GM19328 (cell line): ENCODE measurements around the gene OR10Z1.

ENCODE experiments used
- ATAC-seq: cut with Tn5 transposase; IDR thresholded peaks from one replicate; pipeline ENCODE4 v1.9.1; 2021; ENCODE audit warnings: mild to moderate bottlenecking, moderate library complexity; ENCODE audit not compliant: unreplicated experiment

Gene OR10Z1, protein sequence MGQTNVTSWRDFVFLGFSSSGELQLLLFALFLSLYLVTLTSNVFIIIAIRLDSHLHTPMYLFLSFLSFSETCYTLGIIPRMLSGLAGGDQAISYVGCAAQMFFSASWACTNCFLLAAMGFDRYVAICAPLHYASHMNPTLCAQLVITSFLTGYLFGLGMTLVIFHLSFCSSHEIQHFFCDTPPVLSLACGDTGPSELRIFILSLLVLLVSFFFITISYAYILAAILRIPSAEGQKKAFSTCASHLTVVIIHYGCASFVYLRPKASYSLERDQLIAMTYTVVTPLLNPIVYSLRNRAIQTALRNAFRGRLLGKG

DNA sequence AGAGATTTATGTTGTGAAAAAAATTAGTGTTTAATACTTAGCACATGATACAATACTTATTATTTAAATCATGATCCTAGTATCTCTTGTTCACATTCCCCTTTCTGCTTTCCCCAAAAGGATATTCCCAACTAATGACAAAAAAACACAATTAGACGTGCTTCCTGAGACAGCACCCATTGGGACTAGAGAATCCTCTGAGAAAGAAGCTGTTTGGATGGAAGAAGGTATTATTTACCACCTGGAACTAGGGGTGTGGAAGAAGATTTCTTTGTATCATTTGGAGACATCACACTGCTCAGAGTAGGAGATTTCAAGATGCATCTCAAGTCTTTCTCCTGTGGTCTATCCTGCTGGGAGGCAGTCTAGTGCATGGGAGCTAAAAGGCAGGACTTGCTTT is at the start of gene OR10Z1:
TSS of gene OR10Z1 (plus strand) at position 301 of the 400 bp plus-strand sequence. CDS start 1,171 bp downstream, outside the sequence.
- ATAC-seq, result no peak

DNA sequence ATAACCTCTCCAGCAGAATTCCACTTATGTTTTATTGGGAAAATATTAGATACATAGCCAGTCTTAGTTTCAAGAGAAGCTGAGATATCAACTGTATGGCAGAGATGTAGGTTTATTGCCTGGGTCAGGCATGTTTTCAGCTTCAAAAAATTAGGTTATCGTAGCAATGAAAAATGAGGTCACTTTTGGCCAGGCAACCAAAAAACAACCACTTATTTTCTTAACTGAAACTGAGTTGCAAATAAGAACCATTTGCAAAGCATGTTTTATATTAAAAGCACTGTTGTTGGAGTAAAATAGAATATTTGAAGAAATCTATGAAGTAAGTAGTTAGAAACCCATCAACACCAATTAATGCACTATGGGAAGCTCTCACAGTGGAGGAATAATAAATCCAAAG is 45.4 kb upstream of the OR10Z1 start:
- no peak for ATAC-seq

DNA sequence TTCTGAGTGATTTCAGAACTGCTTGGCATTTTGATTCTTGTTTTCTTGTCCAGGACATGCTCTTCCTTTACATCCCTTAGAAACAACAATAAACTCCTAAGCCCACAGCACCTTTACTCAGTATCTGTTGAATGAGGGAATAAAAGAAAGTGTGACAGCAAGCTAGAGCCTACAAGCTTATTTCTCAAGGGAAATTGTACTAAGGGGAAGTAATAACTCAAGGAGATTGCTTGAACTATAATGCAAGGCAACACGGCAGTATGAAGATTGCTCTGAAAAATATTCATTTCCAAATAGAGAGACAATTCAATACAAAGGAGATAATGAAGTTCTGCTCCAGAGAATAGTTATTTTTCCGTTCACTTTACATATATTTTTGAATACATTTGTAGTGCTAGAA is 41.2 kb upstream of the OR10Z1 start:
- no peak for ATAC-seq

DNA sequence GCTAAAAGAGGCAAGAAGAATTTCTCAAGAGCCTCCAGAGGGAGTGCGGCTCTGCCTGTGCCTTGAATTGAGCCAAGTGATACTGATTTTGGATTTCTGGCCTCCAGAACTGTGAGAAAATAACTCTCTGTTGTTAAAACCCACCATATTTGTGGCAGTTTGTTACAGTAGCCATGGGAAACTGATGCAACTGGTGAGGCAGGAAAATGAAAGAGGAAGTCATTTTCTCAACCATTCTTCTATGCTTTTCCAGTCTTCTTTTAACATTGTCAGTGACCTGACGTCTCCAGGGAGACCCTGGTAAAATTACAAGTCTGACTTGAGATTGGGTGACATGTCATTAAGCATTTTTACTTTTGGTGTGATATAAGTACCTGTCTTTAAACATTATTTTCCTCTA is 40.5 kb upstream of the OR10Z1 start:
- no peak for ATAC-seq

DNA sequence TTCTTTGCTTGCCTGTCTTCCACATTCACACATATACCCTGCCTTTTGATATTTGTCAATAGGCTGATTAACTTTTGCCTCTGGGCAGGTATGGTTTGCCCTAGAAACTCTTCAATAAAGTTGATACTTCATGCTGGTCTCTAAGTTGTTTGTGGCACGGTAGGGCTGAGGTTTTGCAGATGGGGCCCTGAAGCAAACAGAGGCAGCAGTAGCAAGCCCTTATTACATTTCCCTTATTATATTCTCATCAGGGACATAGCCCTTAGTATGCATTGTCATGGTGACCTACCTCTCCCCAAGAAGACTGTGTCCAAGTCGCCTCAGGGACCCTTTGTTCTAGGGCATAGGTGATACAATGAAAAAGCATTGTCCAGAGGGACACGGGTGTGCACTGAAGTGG is 34.6 kb upstream of the OR10Z1 start, which contains the start of gene OR6P1:
TSS of gene OR6P1 (minus strand) at position 101 of the 400 bp plus-strand sequence. CDS start 6,976 bp downstream, outside the sequence.
- ATAC-seq, result no peak

DNA sequence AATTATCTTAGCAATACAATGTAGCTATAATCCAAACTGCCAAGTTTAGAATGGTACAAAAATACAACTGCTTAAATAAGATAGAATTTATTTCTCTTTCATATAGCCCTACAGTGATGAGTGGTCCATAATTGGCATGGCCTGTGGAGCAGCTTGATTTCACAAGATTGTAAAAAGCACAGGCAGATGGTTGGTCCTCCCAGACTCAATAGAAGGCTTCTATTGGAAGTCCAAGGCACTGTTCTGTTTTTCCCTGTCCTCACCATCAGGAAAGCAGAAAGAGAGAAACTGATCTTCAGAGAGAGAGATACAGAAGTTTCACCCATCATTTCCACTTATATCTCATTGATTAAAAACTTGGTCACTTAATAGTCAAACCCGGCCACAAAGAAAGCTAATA is 32.8 kb upstream of the OR10Z1 start:
- no peak for ATAC-seq

DNA sequence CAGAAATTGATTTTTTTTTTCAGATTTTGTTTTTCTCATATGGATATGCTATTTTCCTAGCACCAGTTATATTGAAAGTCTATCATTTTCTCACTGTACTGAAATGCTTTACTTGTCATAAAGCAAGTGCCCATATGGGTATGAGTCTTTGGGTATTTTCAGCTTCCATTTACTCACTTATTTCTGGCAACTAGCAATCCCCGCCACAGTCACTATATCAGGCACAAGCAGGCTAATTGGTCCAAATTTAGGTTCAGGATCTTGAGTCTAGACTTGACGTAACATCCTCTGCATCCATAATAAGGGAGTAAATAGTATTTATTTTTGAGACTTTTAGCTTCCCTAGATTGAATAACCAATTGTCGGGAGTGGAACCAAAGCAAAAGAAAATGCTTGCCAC is 27.5 kb upstream of the OR10Z1 start:
- ATAC-seq, result no peak

DNA sequence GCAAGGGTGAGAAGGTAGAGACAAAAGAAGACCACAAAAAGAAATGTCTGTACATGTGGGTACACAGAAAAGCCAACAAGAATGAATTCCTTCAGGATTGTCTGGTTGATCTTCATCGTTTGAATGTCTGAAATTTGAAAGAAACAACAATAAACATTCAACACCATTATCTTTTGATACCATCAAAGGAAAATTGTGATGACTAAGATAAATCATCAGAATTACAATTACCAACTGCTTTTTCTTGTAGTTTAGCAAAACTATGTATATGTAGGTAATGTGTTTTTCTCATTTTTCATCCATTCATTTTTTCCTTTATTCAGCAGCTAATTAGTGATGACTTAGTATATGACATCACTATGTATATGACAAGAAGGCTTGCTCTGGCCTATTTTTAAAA is 25.3 kb upstream of the OR10Z1 start, which contains the start of gene OR10X1:
TSS of gene OR10X1 (minus strand) at position 167 of the 400 bp plus-strand sequence. CDS start at position 167, 0 bp downstream.
- ATAC-seq, result no peak

DNA sequence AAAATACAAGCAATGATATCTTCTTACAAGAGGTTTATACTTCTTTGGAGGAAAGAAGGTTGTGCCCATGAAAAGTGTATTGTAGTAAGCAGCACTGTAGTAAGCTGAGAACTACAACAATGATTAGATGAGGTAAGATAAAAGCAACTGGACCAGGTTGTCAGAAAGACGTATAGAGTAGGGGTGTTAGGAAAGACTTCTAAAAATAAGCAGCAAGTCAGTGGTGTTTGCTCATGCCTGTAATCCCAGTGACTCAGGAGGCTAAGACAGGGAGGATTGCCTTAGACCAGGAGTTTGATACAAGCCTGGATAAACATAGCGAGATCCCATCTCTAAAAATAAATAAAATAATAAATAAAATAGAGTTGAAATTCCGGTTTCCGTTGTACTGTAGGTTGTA is 21.1 kb upstream of the OR10Z1 start:
- no peak for ATAC-seq

DNA sequence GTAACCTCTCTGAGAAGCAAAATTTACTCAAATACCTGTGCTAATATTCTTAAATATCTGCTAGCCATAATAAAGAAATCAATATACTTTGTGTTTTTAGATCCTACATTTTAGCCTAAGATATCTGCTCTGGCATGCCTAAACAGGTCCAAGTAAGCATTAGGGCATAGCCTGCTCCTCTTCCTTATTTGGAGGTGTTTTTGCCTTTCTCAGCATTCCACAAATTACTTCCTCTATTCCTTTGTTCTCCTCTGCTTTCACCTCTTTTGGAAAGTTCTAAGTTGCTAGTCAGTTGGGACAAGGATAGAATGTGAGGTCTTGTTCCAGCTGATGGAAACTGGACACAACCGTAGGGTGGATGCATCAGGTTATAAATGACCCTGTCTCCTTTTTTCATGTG is 18.1 kb upstream of the OR10Z1 start:
- ATAC-seq, result no peak

DNA sequence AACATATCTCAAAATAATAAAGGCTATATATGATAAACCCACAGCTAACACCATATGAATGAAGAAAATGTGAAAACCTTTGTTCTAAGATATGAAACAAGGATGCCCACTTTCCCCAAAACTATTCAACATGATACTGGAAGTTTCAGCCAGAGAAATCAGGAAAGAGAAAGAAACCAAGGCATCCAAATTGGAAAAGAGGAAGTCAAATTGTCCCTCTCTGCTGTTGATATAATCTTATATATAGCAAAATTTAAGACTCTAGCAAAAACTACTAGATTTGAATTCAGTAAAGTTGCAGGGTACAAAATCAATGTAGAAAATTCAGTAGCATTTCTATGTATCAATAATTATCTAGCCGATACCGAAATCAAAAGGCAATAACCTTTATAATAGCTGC is 4.3 kb upstream of the OR10Z1 start:
- ATAC-seq, result no peak

DNA sequence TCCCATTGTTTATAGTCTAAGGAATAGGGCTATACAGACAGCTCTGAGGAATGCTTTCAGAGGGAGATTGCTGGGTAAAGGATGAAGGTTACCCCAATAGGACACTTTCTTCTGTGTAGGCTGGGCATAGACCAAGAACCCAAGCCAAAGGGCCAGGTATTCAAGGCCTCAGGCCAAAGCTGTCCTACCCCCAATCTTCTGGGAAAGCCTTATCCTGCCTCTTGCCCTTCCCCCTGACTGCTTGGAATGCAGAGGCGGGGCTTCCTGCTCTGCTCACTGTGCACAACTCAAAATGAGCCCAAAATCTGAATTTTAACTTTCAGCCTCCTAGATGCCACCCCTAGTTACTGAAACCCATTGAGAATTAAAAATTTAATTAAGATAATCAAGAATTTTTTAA is 2.2 kb downstream of the OR10Z1 start:
- ATAC-seq, result no peak

DNA sequence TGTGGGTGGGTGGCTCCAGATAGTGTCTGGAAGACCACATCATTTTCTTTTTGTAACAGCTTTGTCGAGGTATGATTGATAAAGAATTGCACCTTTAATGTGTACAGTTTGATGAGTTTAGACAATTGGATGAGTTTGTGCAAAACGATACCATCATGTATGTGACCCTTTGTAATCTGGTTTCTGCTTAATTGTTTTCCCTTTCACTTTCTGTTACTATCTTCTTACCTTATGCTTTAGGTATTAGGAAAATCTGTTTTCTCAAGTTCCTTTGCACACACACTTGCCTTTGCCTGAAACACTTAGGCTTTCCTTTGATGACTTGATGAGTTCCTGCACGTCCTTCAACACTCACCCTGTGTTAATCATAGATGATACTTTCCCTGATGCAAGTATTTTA is 6.8 kb downstream of the OR10Z1 start:
- ATAC-seq, result no peak

DNA sequence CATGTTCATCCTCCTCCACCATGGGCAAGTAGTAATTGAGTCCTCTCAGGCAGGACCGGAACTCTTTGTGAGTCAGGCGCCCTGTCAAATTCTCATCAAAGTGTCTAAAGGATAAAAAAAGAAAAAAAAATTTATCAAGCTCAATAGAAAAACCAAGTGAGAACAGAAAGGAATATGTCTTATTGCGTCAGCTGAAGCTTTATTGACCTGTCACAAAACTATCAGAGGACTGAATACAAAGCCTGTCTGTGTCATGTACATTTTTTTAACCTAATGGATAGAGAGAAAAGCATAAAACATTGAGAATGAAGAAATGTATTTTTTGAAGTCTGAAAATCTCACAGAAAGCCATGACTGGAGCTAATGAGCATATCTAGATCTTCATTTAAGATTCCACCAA is 8.7 kb downstream of the OR10Z1 start:
- ATAC-seq, result no peak

DNA sequence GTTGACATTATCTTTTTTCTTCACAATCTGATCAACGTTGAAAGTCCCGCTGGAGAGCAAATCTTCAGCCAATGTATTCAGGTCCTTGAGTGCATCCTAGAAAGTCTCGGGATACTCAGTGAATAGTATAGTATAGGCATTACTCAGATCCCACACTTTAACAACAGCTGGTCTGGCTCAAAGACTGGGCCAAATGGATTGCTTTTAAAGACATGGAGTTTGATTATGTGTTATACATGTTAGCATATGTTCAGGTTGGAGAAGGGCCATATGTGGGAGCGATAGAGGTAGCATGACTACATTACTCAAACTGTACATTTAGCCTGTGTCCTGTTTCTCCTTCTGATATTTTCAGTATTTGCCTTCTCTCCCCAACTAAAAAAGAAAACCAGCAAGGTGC is 33.1 kb downstream of the OR10Z1 start:
- no peak for ATAC-seq

DNA sequence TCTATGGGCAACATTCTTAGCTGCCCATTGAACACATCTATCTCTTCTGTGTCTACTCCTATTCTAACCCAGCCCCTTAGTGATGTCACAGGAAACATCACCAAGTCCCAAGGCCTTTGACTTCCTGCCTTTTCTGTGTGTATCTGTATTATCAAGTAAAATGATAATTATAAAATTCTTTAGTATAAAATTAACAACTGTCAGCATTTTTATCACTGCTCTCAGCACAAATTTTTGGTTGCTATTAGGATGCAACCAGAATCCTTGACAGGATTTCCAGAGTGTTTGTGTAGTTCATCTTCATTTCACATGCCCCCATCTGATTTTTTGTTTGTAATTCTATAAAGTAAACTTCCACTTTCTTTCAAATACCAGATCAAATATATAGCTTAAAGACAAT is 33.8 kb downstream of the OR10Z1 start:
- ATAC-seq, result no peak

DNA sequence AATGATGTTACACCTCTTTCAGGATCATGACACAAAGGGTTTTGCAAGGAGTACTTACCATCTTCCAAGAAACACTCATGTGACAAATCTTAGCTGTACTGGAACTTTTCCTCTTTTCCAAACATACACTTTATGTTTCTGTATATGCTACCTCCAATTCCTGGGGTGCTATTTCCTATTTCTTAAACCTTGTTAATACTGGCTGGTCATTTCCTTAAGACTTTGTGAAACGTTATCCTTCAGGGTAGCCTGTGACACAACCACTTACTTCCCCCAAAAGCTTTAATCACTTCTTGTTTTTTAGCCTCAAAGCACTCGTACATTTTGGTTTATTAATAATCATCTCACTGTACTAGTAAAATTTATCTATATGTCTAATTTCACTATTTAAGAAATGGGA is 39.4 kb downstream of the OR10Z1 start:
- ATAC-seq, result no peak

DNA sequence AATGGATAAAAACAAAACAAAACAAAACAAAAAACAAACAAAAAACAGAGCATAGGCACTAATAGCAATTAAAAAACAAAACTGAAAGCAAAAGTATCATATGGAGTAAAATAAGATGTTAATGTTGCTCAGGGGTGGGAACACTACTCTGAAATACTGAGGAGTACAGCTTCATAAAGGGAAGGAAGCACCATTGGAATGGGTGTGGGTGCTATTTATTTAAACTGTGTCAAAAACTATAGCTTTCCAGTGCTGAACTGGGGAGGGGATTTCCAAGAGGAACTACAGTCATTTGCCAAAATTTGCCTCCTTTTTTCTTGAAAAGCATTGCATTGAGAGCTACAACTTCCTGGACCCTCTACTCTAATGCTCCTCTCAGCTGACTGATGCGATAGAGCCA is 41.4 kb downstream of the OR10Z1 start:
- no peak for ATAC-seq

DNA sequence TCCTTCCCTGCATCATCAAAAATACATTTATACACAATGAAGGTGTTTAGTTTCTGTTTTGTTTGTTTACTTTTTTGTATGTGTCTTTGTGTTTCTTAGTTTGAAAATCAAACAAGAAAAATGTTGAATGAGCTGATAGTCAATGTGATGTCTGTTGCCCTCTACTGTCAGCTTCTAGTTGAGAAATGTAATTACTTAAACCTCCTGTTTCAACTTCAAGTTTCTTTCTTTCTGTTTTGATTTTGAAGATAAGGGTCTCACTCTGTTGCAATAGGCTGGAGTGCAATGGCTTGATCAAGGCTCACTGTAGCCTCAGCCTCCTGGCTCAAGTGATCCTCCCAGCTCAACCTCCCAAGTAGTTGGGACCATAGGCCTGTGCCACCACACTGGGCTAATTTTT is 44.0 kb downstream of the OR10Z1 start:
- no peak for ATAC-seq

DNA sequence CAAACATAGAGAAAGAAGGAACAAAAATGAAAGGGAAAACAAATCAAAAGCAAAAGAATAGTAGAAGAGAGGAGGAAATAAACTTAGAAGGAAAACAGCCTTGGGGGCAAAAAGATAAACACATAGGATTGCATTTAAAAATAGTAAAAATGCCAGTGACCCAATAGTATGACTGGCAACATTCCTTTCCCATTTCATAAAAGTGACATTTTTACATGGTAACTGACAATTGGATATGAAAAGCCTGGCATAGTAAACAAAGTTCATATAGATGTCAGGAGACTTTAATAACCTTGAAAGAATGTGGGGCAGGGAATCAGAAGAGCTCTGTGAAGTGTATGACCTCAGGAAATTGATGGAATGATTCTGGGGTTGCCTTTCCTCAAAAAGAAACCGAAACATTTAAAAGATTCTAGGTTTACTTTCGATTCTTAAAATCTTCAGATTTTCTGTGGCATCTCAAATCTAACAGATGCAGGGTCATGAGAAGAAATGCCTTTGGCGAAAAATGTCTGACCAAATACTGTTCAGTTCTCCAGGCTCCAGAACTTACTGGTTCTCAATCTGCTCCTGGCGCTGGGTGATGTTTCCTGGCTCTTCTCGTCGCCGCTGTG is 47.8 kb downstream of the OR10Z1 start:
- ATAC-seq, result no peak

DNA sequence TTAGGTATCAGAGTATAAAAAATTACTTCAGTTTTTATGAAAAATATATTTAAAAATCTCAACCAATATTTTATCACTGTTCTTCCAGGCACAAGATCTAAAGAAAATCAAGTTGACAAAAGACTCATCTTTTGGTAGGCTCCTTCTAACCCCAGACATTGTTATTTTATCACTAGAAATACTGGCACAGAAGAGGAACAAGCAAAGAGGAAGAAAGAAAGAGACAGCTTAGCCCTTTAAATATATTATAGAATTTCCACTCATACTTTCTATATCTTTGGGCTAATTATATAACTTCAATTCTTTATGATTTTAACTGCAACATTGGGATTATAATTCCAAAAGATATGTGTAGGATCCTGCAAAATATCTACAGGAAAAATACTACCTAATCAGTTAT is 49.0 kb downstream of the OR10Z1 start:
- ATAC-seq, result no peak

DNA sequence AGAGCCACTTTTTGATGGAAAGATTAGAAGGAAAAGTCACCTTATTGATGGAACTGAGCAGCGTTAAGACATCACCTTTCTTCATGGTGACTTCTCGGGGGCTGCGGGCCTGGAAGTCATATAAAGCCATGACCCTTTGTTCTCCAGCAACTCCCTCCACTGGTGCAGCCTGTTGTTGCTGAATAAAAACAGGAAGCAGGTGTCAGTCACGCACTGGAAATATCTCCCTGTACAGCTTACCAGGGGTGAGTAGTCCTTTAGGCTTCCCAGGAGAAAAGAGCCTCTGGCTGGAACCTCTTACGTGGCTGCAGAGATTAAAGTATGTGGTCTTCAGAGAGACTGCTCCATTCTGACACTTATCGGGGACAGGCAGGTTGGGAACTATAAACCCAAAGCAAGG is 49.5 kb downstream of the OR10Z1 start:
- ATAC-seq, result no peak
